Stimulated activated memory B cell treated with anti-CD40 and anti-IgM and Interleukin-4, amounts not matched to agents 10 μg/mL and 1 μg/mL and 100 μg/mL, for 72 hours (primary cell): ENCODE measurements around the gene NOP9.
"Not testable (repeated sequence)": the region's sequence is repeated elsewhere in the genome, so short reads cannot be mapped to it uniquely, and the experiment has no call there.

Source experiments
- ATAC-seq: fragments of 150-1000 bp; cut with Tn5 transposase; 2 replicates; pipeline ENCODE4 v1.10.0; 2021
- H3K27ac Mint-ChIP-seq: one replicate; pipeline ENCODE4 v1.8.0; 2022; ENCODE audit warnings: mild to moderate bottlenecking, mixed read lengths
- H3K27me3 Mint-ChIP-seq: one replicate; pipeline ENCODE4 v1.8.0; 2022; ENCODE audit warnings: mixed read lengths
- H3K36me3 Mint-ChIP-seq: one replicate; pipeline ENCODE4 v1.8.0; 2022; ENCODE audit warnings: mixed read lengths
- H3K4me1 Mint-ChIP-seq: one replicate; pipeline ENCODE4 v1.8.0; 2022; ENCODE audit warnings: mixed read lengths
- H3K4me3 Mint-ChIP-seq: one replicate; pipeline ENCODE4 v1.8.0; 2022; ENCODE audit warnings: mild to moderate bottlenecking, moderate library complexity, mixed read lengths
- H3K9me3 Mint-ChIP-seq: one replicate; pipeline ENCODE4 v1.8.0; 2022; ENCODE audit warnings: mixed read lengths

The NOP9 gene

DNA sequence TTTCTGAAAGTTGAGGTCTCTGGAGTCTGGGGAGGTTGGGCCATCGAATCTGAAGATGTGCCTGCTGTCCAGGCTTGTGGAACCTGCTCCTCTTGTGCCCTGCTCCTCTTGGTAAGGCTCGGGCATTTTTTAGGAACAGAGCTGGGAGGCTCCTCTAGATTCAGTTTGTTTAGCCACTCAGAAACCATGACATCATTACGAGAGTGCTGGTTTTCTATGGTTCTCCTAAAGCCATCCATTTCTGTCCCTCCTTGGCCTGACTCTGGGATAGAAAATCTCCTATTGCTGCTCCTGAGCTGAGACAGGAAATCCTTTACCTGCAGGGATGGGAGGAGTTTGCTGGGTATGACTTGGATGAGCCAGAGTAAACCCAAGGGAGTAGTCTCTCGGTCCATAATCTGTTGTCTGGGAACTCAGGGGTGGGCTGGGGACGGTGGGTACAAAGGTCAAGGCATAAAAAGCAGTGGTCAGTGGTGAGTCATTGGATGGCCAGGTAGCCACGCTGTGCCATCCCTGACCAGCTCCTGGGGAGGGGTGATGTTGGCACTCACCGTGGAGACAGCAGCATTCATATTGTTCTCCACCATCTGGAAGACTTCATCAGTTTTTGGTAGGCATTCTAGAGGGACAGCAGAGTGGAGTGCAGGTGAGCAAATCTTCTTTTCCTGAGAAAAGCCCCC is 37.6 kb downstream of the NOP9 start:
- H3K9me3 Mint-ChIP-seq: no peaks in the 10 kb centered on the region
- no peak overlapping the region for H3K4me3 Mint-ChIP-seq
- no peak overlapping the region for H3K27ac Mint-ChIP-seq
- peaks cover 32% of the 10 kb centered on the region for H3K27me3 Mint-ChIP-seq
- no peak for ATAC-seq
- H3K36me3 Mint-ChIP-seq: peaks cover 32% of the 10 kb centered on the region
- peaks cover 59% of the 10 kb centered on the region for H3K4me1 Mint-ChIP-seq

DNA sequence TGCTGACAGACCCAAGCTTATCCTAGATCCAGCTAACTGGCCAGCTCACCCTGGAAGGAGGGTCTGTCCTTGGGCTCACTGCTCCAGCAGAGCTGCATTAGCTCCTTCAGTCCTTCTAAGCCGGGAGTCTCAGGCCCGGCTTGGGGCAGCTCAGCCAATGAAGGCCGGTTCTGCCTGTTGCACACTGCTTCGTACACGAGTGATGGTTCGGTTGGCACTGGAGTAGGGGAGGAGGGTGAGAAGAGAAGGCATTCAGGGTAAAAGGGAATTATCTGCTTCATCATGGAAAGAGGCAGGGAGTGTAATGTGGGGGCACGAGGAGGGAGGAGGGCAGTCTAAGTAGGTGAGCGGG is 38.1 kb downstream of the NOP9 start:
- Mint-ChIP-seq H3K9me3 (no peaks in the 10 kb centered on the region), H3K4me3 (no peak overlapping the region), H3K27ac (no peak overlapping the region), H3K4me1 (peaks cover 54% of the 10 kb centered on the region), H3K27me3 (peaks cover 27% of the 10 kb centered on the region), H3K36me3 (peaks cover 32% of the 10 kb centered on the region)
- ATAC-seq: no peak

DNA sequence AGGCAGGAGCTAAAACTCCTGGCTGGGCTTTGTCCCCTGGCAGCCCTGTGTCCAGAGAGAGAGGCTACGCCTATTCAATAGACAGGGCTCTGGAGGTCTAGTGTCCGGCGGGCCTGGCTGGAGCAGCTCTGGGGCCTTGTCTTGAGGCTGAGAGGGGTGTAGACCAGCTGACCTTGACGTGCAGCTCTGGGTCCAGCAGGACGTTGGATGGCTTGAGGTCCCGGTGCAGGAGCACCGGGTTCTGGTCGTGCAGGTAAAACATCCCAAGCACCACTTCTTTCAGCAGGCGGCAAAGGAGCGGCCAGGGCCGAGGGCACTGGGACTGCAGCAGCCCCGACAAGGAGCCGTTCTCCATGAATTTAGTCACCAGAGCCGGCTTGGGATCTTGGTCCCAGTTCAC is 39.2 kb downstream of the NOP9 start:
- Mint-ChIP-seq H3K9me3 (no peaks in the 10 kb centered on the region), H3K4me3 (peak overlapping the region; percentile 86), H3K4me1 (peaks cover 44% of the 10 kb centered on the region), H3K27ac (peak overlapping the region; percentile 92), H3K36me3 (peaks cover 32% of the 10 kb centered on the region), H3K27me3 (peaks cover 17% of the 10 kb centered on the region)
- ATAC-seq: no peak

DNA sequence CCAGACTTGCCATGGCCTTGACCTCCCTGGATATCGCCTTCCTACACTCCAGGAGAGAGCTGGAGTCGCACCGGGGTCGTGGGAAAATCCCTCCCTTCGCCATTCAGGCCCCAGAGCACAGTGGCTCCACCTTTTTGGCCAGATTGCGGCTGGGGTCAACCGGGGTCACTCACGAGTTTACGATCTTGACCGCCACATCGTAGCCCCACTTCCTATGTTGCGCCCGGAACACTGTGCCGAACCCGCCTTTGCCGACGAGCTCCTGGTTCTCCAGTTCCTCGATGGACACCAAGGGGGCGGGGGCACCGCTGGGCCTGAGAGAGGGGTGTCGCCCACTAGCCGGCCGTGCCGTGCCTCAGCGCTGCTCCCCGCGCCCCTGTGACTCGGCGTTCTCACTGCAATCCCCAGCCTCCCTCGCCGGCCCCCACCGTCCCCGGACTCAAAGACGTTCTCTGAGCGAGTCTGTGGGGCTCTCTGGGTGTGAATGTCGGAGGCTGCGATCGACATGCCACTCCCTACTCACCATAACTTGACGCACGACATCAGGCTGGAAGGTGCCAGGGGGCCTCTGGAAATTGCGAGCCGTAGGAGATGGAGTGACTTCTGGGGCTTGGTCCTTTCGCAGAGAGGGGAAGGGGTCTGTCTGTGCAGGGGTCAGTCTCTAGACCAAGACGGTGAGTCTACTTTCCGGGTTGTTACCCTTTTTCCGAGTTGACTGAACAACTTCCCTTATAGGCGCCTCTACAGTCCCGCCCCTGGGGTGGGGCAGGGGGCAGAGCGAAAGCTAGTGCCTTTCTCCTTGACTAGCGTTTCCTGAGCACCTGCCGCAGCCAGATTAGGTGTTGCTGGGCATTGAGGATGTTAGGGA is 39.9 kb downstream of the NOP9 start, which contains the start of gene RIPK3:
RIPK3 (minus strand) TSS at position 708 of the 868 bp plus-strand sequence; CDS start at position 543, 165 bp downstream.
- Mint-ChIP-seq H3K4me3 (peak within 1 kb of the TSS; percentile 86), H3K36me3 (peaks cover 32% of the 10 kb centered on the region), H3K4me1 (peaks cover 37% of the 10 kb centered on the region), H3K27ac (peak within 1 kb of the TSS; percentile 92), H3K27me3 (peaks cover 10% of the 10 kb centered on the region), H3K9me3 (no peaks in the 10 kb centered on the region)
- peak; percentile 94 for ATAC-seq

GRCh38 chr14:24340606-24341005 is 41.0 kb downstream of the NOP9 start:
- Mint-ChIP-seq H3K4me3 (no peak overlapping the region), H3K4me1 (peaks cover 28% of the 10 kb centered on the region)
- ATAC-seq: no peak

GRCh38 chr14:24342889-24343288 is 43.2 kb downstream of the NOP9 start:
- Mint-ChIP-seq H3K27me3 (peaks cover 27% of the 10 kb centered on the region), H3K4me3 (no peak overlapping the region), H3K4me1 (peaks cover 25% of the 10 kb centered on the region), H3K36me3 (peaks cover 5% of the 10 kb centered on the region), H3K9me3 (no peaks in the 10 kb centered on the region), H3K27ac (no peak overlapping the region)
- no peak for ATAC-seq

More at GRCh38 chr14:24340606-24341005, 41.0 kb downstream of the NOP9 start:
- no peak overlapping the region for H3K27ac Mint-ChIP-seq
- H3K36me3 Mint-ChIP-seq: peaks cover 26% of the 10 kb centered on the region
- H3K9me3 Mint-ChIP-seq: no peaks in the 10 kb centered on the region
- H3K27me3 Mint-ChIP-seq: peaks cover 10% of the 10 kb centered on the region

DNA sequence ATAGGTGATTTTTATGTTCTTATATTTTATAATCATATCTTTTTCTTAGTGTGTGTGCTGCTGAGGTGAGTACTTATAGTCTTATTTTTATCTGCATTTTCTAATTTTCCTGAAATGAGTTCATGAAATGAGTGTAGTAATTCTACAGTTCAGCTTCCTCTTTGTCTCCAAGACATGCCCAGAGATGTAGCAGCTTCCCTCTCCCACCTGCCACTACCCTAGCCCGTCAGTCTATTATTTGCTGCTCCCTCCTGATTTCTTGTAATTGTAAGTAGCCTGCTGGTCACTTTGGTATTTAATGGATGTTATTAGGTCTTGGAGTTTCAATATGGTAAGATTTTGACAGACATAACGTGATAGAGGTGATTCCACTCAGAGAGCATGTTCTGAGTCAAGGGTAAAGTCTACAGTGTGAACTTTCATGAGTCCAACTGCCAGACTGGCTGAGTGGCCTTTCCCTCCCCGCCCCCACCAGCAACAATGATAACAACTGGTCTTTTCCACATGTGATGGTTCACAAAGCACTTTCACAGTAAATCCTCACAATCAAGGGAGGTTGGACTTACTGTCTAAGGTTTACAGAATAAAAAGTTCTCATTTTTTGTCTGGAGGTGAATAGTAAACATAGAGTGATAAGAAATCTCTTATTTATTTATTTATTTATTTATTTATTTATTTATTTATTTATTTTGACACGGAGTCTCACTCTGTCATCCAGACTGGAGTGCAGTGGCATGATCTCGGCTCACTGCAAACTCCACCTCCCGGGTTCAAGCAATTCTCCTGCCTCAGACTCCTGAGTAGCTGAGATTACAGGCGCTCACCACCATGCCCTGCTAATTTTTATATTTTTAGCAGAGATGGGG is 44.4 kb downstream of the NOP9 start:
- no peaks in the 10 kb centered on the region for H3K9me3 Mint-ChIP-seq
- H3K27ac Mint-ChIP-seq: no peak overlapping the region
- no peak for ATAC-seq
- peaks cover 14% of the 10 kb centered on the region for H3K4me1 Mint-ChIP-seq
- H3K27me3 Mint-ChIP-seq: peaks cover 29% of the 10 kb centered on the region
- no peak overlapping the region for H3K4me3 Mint-ChIP-seq
- H3K36me3 Mint-ChIP-seq: no peaks in the 10 kb centered on the region

- ATAC-seq: no peak
- H3K4me1 Mint-ChIP-seq: no peaks in the 10 kb centered on the region
- H3K36me3 Mint-ChIP-seq: no peaks in the 10 kb centered on the region
- no peak overlapping the region for H3K4me3 Mint-ChIP-seq
- H3K9me3 Mint-ChIP-seq: no peaks in the 10 kb centered on the region
- no peak overlapping the region for H3K27ac Mint-ChIP-seq
- peaks cover 57% of the 10 kb centered on the region for H3K27me3 Mint-ChIP-seq
These were observed 47.5 kb downstream of the NOP9 start for GRCh38 chr14:24347134-24347533.

- no peaks in the 10 kb centered on the region for H3K36me3 Mint-ChIP-seq
- H3K4me1 Mint-ChIP-seq: no peaks in the 10 kb centered on the region
- H3K9me3 Mint-ChIP-seq: no peaks in the 10 kb centered on the region
- H3K27me3 Mint-ChIP-seq: peaks cover 67% of the 10 kb centered on the region
- no peak overlapping the region for H3K27ac Mint-ChIP-seq
- H3K4me3 Mint-ChIP-seq: no peak overlapping the region
- no peak for ATAC-seq
These were observed 48.5 kb downstream of the NOP9 start for GRCh38 chr14:24348186-24348585.

DNA sequence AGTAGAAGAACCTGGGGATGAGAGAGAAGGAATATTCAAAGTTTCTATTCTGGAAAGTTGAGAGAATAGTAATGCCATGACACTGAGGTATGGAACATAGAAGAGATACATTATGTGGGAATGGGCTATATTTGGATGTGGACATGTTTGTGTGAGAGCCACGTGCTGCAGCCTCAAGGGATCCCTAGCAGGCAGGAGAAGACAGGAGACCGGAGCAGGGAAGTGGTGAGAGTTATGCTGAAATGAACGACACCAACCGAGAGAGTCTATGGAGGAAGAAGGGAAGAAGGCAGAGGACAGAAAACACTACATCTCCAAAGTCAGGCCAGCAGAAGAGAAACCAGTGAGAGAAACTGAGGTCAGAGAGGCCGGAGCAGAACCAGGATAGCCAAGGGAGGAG is 50.1 kb downstream of the NOP9 start:
- peaks cover 5% of the 10 kb centered on the region for H3K4me1 Mint-ChIP-seq
- H3K36me3 Mint-ChIP-seq: no peaks in the 10 kb centered on the region
- no peaks in the 10 kb centered on the region for H3K9me3 Mint-ChIP-seq
- no peak for ATAC-seq
- no peak overlapping the region for H3K4me3 Mint-ChIP-seq
- no peak overlapping the region for H3K27ac Mint-ChIP-seq
- H3K27me3 Mint-ChIP-seq: peaks cover 80% of the 10 kb centered on the region

DNA sequence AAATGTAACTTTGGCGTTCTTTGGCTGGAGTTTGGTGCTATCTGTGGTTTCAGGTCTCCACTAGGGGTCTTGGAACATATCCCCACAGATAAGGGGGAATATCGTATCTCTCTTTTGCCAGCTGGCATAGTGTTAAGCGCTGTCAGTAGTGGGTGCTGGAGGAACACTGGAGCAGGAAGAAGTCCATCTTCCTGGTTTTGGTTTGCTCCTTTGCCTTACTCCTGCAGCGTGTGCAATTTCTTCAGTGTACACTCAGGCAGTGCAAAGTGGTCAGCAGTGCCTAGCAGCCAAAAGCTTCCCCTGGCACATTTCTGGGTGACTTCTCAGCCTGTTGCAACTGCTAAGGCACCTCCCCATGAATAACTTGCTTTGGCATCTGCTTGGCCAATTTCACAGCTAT is 51.9 kb downstream of the NOP9 start:
- peaks cover 63% of the 10 kb centered on the region for H3K27me3 Mint-ChIP-seq
- no peak overlapping the region for H3K4me3 Mint-ChIP-seq
- no peak overlapping the region for H3K27ac Mint-ChIP-seq
- no peaks in the 10 kb centered on the region for H3K9me3 Mint-ChIP-seq
- peaks cover 5% of the 10 kb centered on the region for H3K4me1 Mint-ChIP-seq
- no peak for ATAC-seq
- H3K36me3 Mint-ChIP-seq: no peaks in the 10 kb centered on the region

DNA sequence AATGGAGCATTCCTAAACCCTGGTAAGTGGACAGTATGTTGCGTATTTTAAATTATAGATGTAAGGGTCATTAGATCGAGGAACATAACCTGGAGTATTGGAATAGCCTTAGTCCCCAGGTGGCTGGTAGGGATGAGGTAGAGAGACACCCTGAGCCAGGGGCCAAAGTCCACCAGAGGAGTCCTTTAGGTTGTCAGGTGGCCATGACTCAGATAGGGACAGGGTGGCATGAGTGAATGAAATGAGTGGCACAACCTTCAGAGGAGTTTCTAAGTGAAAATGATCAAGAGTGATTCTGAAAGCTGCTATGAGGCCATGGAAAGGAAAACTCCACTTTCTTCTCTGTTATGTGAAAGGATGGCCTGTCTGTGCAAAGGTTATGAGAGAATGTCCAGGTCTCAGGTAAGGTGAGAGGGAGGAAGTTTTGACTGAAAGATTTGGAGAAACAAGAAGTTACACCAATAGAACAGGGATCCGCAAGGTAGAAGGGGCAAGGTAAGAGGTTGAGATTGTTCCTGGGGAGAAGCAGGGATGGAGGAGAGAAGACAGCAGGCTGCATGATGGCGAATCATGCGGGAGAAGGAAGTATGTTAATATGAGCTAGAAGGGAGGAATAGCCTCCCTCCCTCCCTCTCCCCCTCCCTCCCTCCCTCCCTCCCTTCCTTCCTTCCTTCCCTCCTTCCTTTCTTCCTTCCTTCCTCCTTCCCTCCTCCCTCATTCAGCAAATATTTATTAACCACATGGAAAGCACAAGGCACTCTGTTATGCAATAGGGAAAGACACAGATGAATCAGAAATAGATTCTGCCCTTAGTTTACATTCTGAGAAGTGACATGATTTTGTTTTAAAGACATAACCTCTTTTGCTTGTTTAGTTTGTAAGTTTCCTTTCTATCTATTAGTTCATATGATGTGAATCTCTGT is 54.2 kb downstream of the NOP9 start:
- no peaks in the 10 kb centered on the region for H3K36me3 Mint-ChIP-seq
- H3K9me3 Mint-ChIP-seq: no peaks in the 10 kb centered on the region
- H3K4me3 Mint-ChIP-seq: no peak overlapping the region
- H3K27ac Mint-ChIP-seq: no peak overlapping the region
- H3K4me1 Mint-ChIP-seq: peaks cover 5% of the 10 kb centered on the region
- peaks cover 68% of the 10 kb centered on the region for H3K27me3 Mint-ChIP-seq
- ATAC-seq: no peak

DNA sequence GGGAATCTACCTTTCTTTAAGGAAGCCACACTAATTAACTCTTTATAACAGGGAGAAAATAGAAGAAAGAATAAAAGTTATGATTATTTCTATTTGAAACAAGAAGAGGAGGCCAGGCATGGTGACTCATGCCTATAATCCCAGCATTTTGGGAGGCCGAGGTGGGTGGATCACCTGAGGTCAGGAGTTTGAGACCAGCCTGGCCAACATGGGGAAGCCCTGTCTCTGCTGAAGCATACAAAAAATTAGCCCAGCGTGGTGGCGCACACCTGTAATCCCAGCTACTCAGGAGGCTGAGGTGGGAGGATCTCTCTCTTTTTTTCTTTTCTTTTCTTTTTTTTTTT is 54.8 kb downstream of the NOP9 start:
- not testable (repeated sequence) for H3K4me1 Mint-ChIP-seq, H3K36me3 Mint-ChIP-seq, ATAC-seq, H3K9me3 Mint-ChIP-seq, H3K4me3 Mint-ChIP-seq, H3K27ac Mint-ChIP-seq
- H3K27me3 Mint-ChIP-seq: peaks cover 62% of the 10 kb centered on the region

DNA sequence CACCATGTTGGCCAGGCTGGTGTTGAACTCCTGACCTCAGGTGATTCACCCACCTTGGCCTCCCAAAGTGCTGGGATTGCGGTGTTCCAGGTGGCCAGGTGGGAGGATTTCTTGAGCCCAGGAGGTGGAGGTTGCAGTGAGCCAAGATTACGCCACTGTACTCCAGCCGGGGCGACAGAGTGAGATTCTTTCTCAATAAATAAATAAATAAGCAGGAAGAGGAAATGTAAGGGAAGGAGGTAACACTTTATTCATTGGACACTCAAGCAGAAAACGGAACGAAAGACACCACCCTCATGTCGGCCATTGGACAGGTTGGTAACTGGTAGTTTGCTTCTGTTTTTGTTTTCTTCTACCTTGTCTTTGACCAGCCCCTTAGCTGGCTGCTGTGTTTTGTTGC is 55.4 kb downstream of the NOP9 start:
- Mint-ChIP-seq H3K27me3 (peaks cover 57% of the 10 kb centered on the region), H3K4me1 (peaks cover 5% of the 10 kb centered on the region), H3K27ac (no peak overlapping the region), H3K36me3 (no peaks in the 10 kb centered on the region), H3K4me3 (no peak overlapping the region), H3K9me3 (no peaks in the 10 kb centered on the region)
- no peak for ATAC-seq
